CD4-positive, alpha-beta T cell treated with Interleukin-6 for 4 hours (primary cell): ENCODE data around the gene RGL3.
A peak's percentile ranks its signal among the peaks of the same experiment; 100 is the strongest.
"Not testable (repeated sequence)": the region's sequence is repeated elsewhere in the genome, so short reads cannot be mapped to it uniquely, and the experiment has no call there.

Experiments
- DNase-seq: peaks from one replicate; pipeline ENCODE4 v3.0.0-alpha.2; 2020; ENCODE audit warnings: mixed read lengths

The RGL3 gene

DNA sequence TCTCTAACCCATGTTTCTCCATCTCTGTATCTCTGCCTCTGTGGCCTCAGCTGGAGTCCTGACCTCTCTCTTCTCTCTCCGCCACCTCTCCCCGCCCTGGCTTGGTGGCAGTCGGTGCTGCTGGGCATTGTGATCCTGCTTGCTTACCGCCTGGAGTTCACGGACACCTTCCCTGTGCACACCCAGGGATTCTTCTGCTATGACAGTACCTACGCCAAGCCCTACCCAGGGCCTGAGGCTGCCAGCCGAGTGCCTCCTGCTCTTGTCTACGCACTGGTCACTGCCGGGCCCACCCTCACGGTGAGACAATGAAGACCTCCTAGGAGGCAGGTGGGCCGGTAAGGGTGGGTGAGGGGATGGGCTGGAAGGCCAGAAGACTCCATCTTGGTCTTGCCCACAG is 59.7 kb downstream of the RGL3 start:
- no peak for DNase-seq

DNA sequence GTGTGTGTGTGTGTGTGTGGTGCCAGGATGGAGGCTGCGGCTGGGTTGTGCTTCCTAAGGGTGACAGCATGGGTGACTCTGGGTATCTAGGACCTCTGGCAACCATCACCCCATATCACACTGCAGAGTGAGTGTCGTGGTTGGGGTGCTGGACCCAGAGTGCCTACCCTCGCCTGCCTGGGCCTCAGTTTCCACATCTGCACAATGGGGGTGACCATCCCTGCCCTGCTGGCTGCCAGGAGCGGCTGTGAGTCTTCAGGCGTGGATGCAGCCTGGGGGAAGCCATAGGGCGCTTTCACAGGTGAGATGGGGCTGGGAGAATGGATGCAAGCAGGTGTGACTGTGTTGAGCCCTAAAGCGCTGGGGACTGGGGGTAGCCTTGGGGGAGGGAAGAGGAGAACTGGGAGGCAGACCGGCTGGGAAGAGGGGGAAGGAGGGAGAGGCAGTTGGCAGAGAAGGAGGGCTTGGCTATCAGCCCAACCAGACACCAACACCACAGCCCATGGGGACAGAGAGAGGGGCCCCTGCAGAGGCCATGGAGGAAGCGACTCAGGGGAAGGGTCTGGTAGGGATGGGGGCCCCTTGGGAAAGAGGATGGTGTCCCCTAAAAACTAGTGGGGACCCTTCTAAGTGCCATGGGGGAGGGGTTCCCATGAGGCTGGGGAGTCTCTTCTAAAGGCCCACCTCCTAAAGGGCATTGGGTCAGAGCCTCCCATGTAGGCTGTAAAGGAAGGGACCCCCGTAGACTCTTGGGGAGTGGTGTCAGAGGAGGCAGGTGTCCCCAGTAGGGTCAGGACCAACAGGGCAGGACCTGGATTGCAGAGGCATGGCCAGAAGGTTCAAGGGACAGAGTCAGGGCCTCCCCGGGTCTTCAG is 62.2 kb downstream of the RGL3 start:
- DNase-seq = no peak

DNA sequence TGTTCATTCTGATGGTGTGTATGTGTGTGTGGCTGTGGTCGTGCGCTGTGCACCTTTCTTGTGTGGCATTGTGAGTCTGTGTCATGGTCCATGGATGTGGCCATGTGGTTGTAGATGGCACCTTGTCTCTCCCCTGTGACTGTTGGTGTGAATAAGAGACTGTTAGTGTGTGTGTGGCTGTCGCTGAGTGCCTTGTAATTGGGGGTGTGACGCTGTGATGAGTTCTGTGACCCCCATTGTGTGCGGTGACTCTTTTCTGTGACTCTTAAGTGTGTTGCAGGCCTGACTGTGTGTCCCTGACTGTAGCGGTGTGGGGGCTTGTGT is 63.1 kb downstream of the RGL3 start:
- DNase-seq = no peak

DNA sequence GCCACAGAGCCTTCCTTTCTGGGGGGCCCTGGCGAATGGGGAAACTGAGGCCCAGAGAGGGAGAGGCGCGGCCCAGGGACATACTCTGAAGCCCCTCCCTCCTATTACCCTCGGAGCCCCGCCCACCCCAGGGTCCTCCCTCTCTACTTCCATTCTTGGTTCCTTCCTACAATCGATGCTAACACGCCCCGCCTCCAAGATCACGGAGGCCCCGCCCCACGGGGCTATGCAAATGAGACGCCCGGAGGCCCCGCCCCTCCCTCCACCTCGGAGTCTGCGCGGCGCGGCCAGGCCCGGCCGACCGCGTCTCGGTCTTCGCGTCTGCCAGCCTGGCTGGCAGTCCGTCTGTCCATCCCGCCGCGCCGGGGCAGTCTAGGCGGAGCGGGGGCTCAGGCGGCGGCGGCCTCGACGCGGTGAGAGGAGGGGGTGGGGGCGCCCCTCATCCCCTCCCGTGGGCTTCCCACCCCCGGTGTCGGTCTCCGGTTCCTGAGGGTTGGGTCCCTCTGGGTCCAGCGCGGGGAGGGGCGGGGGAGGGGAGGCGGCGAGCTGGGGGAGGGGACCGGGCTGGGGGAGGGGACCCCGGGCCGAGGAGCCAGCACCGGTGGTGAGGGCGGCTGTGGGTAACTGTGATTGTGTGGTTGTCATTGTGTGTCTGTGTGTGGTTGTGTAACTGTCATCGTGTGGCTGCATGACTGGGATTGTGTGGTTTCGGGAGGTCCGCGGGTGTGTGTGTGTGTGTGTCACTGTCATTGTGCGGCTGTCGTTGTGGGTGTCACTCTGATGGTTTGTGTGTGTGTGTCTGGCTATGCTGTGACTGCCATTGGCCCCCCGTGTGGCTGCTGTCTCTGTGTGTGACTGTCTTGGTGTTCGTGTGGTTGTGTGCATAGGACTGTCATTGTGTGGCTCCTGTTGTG is 63.7 kb downstream of the RGL3 start, which contains the start of gene PLPPR2:
PLPPR2 (plus strand) TSS at position 273 of the 914 bp plus-strand sequence. CDS start 2,242 bp downstream, outside the sequence.
- DNase-seq = peak; percentile 88

DNA sequence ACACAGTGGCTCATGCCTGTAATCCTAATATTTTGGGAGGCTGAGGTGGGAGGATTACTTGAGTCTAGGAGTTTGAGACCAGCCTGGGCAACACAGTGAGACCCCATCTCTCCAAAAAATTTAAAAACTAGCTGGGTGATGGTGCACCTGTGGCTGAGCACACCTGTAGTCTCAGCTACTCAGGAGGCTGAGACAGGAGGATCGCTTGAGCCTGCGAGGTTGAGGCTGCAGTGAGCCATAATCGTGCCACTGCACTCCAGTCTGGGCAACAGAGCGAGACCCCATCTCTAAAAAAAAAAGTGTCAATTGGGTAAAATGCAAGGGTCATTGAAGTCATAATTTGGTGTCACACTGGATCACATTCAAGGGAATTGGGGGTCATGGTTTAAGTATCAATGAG is 65.0 kb downstream of the RGL3 start:
- DNase-seq = not testable (repeated sequence)

DNA sequence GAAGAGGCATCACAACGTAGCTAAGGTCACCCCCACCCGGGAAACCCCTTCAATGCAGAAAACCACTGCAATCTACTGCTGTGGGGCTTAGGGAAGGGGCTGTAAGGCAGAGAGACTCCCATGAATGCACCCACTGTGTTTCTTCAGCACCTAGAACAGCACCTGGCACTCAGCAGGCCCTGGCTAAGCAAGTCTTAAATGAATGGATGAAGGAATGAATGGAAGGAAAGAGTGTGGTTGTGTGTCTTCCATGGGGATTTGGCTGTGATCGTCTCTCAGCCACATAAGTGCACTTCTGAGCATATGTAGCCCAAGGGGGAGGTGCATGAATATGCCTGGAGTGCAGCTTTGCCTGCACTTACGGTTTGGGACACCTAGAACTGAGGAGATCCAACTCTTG is 69.9 kb downstream of the RGL3 start:
- no peak for DNase-seq

DNA sequence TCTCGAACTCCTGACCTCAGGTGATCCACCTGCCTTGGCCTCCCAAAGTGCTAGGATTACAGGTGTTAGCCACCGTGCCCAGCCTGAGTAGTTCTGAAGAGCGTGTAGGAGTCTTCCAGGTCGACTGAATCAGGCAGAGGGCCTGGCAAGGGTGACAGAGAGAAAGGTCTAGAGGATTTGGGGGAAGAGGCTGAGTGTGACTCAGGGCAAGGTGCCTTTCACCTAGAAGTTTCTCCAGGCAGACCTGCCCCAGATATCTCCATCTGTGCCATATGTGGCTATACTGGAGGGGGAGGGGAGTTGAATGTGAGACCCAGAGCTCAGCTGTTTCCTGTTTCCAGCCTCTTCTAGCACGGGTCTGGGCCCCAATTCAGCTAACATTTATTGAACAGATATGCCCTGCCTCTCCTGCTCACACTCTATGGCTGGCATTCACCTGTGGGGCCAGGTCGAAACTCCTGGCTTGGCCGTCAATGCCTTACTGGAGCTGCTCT is 71.5 kb downstream of the RGL3 start:
- DNase-seq = no peak

DNA sequence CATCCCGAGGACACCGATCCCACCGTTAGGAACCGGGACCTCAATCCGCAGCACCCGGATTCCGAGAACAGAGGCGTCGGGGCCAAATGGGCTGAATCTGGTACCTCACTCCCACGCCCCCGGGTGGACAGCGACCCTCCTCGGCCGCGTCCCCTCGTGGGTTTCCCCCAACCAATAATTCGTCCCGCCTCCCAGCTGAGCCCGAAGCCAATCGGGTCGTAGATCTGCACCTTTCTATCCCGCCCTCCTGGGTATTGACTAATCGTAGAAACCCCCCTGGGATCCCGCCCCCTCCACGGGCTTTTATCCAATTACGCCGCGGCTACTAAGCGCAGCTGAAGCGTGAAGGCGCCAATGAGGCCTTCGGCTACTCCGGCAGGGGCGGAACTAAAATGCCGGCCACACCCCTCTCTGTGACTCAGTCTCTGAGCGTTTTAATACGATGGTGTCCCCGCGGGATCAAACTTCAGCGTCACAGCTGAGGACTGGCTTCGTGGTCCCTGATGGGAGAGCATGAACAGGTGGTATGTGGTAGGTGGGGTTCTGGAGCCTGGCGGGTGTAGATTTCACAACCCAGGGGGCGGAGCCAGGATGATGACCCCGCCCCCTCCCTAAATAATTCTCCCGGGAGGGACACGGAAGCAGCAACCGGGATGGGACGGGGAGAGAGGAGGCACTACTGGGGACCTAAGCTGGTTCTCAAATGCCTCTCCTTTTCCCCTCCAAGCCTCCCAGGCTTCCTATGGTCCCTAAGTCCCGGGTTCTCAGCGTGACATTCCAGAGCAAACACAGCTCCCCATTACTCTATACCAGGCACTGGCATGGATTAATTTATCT is 72.8 kb downstream of the RGL3 start, which contains the start of the genes CCDC159 and TMEM205:
CCDC159 (plus strand) TSS at position 416 of the 837 bp plus-strand sequence; CDS start at position 504, 88 bp downstream.
TMEM205 (minus strand) TSS at position 165 of the 837 bp plus-strand sequence. CDS start 649 bp downstream, outside the sequence.
- peak; percentile 99 for DNase-seq

DNA sequence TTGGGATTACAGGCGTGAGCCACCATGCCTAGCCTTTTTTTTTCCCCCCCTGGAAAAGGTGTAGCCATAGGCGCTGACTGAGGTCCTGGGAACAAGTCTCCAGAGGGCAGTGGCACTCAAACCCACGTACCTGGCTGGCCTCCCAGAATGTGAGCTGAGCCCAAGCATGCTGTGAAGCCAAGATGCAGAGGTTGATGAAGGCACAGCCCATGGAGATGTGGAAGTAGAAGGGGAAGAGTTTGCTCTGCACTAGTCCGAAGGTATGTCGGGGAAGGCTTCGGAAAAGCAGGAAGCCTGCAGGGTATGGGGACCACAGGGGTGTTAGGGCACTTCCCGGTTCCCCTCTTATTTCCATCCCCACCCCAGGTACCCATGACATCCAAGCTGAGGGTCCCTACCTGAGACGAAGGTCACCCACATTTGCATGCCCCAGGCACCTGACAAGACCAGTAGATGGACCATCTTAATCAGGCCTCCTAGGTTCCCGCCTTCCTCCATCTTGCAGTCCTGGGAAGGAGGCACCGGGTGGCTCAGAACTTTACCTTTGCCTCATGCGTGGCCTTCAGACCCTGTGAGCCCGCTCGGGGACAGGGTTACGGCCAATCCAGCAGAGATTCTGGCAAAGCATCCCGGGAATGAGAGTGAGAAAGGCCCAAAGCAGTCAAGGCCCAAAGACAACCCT is 73.9 kb downstream of the RGL3 start:
- no peak for DNase-seq
